Posterior vena cava (tissue), 2 donors: Measurements from ENCODE around the gene RAB2B. TPM values are rescaled to one million over a fixed set of nuclear protein-coding genes. Genes with fewer than 3 reads are reported as not detected.

ENCODE experiments used
- DNase-seq: peaks from one replicate; pipeline ENCODE4 v3.0.0-alpha.2; 2020; ENCODE audit warnings: low spot score
- intact Hi-C, 2 donors: fragments of 100-400 bp; cut with DNase I; formaldehyde crosslinking; loops; one replicate each; pipeline versions ENCODE4 v1.14.1 to v1.14.2; 2022 to 2023
- total RNA-seq, 2 donors: library from RNA; stranded (reverse); fragmentation: NEBNext Ultra II Directional; extraction: Animal tissue kit (Norgen Biotek cat#: 25700); gene quantifications; one replicate each; pipeline ENCODE4 v1.2.1, GENCODE V29; 2021
- donor health status: DM: yes; HTN: yes; CAD: no.
- donor health status: DM: yes; HTN: yes; CAD: no.

RAB2B gene
- total RNA-seq, 2 donors from 2014 or later = 29.2 to 32.3 TPM

DNA sequence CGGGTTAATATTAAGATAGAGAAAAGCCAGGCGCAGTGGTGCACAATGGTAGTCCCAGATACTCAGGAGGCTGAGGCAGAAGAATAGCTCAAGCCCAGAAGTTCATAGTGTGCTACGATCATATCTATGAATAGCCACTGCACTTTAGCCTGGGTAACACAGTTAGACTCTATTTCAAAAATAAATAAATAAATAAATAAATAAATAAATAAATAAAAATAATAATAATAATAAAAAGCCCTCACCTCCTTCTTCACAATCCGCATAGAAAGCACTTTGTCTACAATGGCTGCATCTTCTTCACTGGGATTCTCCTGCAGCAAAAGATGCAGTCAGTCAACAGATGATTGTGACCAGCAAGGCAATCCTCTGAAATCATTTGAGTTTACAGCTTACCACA is 61.4 kb downstream of the RAB2B start:
- intact Hi-C loops = no loop called here
- DNase-seq = no peak

- intact Hi-C loops = no loop called here
- DNase-seq = no peak
These were observed 62.6 kb downstream of the RAB2B start for GRCh38 chr14:21414137-21414631.

Other genes starting within 250 kb of the RAB2B start
- gene HNRNPC, start 207.5 kb downstream of the RAB2B start, total RNA-seq = 100 to 1,000 TPM; 239 to 283 TPM
- under 1 TPM; 0.10 to 0.88 TPM for gene RPGRIP1, start 196.9 kb downstream of the RAB2B start, total RNA-seq
- gene SUPT16H, start 92.9 kb downstream of the RAB2B start, total RNA-seq = 10 to 100 TPM; 47.9 to 56.5 TPM
- gene CHD8, start 20.8 kb downstream of the RAB2B start, total RNA-seq = 10 to 100 TPM; 49.7 to 56.3 TPM
- gene TOX4, start 236 bp upstream of the RAB2B start, total RNA-seq = 10 to 100 TPM; 56.1 to 67.3 TPM
- gene METTL3, start 34.4 kb upstream of the RAB2B start, total RNA-seq = 10 to 100 TPM; 26.4 to 29.0 TPM
- 1 to 10 TPM; 6.2 to 7.1 TPM for gene SALL2, start 49.4 kb upstream of the RAB2B start, total RNA-seq
- not detected for gene OR10G3, start 103.1 kb upstream of the RAB2B start, total RNA-seq
- gene OR10G2, start 158.0 kb upstream of the RAB2B start, total RNA-seq = not detected
- not detected for gene OR4E2, start 176.9 kb upstream of the RAB2B start, total RNA-seq
- not detected for gene OR4E1, start 196.9 kb upstream of the RAB2B start, total RNA-seq